Measurements from ENCODE around the gene VSIG10.
"Not testable (repeated sequence)": the region's sequence is repeated elsewhere in the genome, so short reads cannot be mapped to it uniquely, and the experiment has no call there.

VSIG10 gene, protein sequence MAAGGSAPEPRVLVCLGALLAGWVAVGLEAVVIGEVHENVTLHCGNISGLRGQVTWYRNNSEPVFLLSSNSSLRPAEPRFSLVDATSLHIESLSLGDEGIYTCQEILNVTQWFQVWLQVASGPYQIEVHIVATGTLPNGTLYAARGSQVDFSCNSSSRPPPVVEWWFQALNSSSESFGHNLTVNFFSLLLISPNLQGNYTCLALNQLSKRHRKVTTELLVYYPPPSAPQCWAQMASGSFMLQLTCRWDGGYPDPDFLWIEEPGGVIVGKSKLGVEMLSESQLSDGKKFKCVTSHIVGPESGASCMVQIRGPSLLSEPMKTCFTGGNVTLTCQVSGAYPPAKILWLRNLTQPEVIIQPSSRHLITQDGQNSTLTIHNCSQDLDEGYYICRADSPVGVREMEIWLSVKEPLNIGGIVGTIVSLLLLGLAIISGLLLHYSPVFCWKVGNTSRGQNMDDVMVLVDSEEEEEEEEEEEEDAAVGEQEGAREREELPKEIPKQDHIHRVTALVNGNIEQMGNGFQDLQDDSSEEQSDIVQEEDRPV
- 3.8 to 30.3 (median 12.8) reads per million in 18 experiments for total RNA-seq

- peak; percentile 56 to 64 for DNase-seq
Observed at GRCh38 chr12:118103601-118104382, at the start of gene VSIG10. Gene VSIG10 (minus strand): TSS chr12:118104011. CDS start chr12:118103671, 340 bp downstream.

- no peak for DNase-seq
Observed at GRCh38 chr12:118151755-118152154, 47.9 kb upstream of the VSIG10 start.

DNA sequence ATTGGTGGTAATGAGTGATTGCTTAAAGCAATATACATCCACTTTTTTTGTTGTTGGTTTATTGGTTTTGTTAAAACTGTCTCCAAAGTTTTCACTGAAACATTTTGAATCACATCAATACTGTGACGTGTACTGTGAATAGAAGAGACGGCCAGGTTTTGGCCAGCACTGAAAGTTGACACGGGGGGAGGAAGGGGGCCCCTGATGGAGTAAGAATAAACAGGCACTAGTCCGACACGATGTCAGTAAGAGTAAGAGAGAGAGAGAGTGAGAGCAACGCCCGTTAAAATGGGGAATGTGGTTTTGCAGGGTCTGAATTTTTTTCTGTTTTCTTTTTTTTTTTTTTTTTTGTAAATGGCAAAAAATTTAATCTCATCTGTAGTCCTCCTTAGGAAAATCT lies 46.8 kb upstream of the VSIG10 start:
- no peak for DNase-seq

- no peak for DNase-seq
Observed at GRCh38 chr12:118148287-118148686, 44.5 kb upstream of the VSIG10 start.

DNA sequence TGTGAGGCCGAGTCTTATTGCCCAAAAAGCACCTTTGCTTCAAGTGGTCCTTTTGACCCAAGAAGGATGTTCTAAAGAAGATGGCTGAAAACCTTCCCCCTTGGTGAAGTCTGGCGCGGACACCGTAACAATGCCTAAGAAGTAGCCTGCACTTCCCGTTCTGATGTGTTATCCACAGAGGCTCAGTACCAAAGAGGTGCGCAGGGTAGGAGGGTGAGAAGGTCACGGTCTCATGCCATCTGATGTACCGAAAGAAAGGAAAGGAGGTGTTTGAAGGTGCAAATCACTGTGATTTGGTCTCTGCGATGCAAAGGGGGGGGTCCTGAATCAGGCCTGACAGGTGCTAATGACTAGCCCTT lies 42.0 kb upstream of the VSIG10 start:
- DNase-seq: no peak

GRCh38 chr12:118145113-118145797 lies 41.4 kb upstream of the VSIG10 start:
- no peak for DNase-seq

GRCh38 chr12:118144499-118144898 lies 40.7 kb upstream of the VSIG10 start:
- DNase-seq: no peak

- DNase-seq: no peak
Observed at GRCh38 chr12:118140825-118141224, 37.0 kb upstream of the VSIG10 start.

DNA sequence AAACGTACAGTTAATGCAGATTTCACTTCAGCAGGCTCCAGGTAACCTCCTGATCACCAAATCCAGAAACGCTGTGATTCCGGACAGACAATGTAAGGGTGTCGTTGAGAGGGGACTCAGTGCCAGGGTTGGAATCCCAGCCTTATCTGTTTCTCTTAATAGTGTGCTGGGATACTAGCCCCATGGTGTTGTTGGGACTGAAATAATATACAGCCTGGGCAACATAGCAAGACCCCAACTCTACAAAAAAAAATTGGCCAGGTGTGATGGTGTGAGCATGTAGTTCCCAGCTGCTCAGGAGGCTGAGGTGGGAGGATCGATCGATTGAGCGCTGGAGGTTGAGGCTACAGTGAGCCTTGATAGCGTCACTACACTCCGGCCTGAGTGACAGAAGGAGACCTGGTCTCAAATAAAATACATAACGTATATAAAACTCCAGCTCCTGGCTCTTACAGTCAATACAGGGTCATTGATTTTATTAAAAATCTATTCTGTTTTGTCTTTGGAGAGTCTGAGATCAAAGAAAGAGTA lies 33.4 kb upstream of the VSIG10 start:
- no peak for DNase-seq

DNA sequence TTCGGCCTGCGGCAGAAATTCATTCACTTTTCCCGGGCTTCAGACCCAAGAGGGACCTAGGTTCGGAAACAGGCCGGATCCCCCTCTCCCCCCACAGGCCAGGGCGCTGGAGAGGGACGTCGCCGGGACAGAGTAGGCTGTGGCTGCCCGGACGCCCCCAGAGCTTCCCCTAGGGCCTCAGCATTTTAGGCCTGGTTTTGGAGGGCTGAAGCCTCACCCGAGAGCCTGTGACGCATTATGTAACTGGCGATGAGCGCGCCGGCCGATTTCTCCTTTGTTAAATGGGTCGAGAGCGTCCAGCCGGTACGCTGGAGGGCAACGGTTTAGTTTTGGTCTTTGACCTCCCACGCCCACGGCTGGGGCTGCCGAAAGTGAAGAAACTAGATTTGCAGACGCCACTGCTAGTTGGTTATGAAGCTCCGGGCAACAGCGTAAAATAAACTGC lies 32.8 kb upstream of the VSIG10 start:
- peak; percentile 76 to 84 for DNase-seq

DNA sequence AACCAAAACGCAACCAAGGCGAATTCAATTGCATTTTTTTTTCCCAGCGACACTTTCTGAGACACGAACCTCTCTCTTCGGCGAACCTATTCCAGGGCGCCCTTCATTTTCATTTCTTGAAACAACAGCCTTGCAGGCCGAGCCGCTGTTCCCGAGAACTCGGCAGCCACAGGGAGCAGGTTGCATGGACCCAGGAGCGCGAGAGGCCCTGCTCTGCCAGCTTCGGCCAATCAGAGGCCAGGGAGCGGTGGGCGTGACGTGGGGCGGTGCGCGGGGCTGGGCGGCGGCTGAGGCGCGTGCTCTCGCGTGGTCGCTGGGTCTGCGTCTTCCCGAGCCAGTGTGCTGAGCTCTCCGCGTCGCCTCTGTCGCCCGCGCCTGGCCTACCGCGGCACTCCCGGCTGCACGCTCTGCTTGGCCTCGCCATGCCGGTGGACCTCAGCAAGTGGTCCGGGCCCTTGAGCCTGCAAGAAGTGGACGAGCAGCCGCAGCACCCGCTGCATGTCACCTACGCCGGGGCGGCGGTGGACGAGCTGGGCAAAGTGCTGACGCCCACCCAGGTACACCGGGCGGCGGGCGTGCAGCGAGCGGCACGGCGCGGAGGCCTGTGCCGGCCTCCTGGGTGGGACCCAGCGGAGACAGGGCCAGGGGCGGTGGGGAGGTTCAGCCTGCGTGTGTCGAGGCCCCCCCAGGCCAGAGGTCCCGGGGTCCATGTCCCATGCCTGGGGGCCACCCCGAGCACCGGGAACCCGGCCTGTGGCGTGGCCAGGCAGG lies 32.2 kb upstream of the VSIG10 start, which contains the start of gene PEBP1:
TSS of gene PEBP1 (plus strand) at position 337 of the 771 bp plus-strand sequence. CDS start at position 423, 86 bp downstream.
- peak; percentile 85 to 90 for DNase-seq

DNA sequence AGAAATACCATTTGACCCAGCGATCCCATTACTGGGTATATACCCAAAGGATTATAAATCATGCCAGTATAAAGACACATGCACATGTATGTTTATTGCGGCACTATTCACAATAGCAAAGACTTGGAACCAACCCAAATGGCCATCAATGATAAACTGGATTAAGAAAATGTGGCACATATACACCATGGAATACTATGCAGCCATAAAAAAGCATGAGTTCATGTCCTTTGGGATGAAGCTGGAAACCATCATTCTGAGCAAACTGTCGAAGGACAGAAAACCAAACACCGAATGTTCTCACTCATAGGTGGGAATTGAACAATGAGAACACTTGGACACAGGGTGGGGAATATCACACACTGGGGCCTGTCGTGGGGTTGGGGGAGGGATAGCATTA lies 25.6 kb upstream of the VSIG10 start:
- DNase-seq: not testable (repeated sequence)

DNA sequence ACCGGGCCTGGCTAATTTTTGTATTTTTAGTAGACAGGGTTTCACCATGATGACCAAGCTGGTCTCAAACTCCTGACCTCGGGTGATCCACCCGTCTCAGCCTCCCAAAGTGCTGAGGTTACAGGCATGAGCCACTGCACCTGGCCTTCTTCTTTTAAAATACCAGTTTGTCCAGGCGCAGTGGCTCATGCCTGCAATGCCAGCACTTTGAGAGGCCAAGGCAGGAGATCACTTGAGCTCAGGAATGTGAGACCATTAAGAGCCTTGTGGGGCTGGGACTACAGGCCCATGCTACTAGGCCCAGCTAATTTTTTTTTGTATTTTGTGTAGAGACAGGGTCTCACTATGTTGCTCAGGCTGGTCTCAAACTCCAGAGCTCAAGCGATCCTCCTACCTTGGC lies 24.1 kb upstream of the VSIG10 start:
- DNase-seq: no peak

GRCh38 chr12:118126119-118126757 lies 22.4 kb upstream of the VSIG10 start:
- DNase-seq: no peak

DNA sequence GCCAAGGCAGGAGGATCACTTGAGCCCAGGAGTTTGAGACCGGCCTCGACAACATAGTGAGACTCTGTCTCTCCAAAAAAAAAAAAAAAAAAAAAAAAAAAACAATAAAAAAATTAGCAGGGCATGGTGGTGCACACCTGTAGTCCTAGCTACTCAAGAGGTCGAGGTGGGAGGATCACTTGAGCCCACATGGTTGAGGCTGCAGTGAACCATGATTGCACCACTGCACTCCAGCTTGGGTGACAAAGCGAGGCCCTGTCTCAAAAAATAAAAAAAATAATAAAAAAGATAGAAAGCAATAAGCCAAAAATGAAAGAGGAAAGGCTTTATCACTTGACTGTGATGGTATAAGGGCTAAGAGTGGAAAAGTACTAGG lies 21.9 kb upstream of the VSIG10 start:
- no peak for DNase-seq

- no peak for DNase-seq
Observed at GRCh38 chr12:118124333-118124874, 20.6 kb upstream of the VSIG10 start.

DNA sequence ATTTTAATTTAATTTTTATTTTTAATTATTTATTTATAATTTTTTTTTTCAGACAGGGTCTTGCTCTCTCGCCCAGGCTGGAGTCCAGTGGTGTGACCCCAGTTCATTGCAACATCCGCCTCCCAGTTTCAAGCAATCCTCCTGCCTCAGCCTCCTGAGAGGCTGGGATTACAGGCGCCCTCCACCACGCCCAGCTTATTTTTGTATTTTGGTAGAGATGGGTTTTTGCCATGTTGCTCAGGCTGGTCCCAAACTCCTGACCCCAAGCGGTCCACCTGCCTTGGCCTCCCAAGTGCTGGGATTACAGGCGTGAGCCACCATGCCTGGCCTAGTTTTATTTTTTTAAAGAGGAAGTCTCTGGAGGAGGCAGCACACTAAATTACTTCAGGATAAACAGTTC lies 18.5 kb upstream of the VSIG10 start:
- DNase-seq: no peak

GRCh38 chr12:118120579-118121363 lies 17.0 kb upstream of the VSIG10 start:
- DNase-seq: peak; percentile 53 to 73

DNA sequence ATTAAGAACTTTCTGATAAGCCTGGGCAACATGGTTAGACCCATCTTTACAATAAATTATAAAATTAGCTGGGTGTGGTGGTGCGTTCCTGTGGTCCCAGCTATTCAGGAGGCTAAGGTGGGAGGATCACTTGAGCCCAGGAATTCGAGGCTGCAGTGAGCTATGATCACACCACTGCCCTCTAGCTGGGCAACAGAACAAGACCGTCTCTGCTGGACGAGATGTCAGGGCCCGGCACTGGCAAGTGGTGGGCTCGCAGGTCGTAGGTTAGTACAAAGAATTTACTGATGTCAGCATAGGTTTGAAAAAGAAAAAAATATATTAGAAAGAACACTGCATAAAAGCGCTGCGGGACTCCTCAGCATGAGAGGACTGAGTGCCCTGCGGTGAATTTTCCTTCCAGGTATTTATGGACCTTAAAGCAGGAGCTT lies 15.7 kb upstream of the VSIG10 start:
- DNase-seq: no peak

- no peak for DNase-seq
Observed at GRCh38 chr12:118109088-118109487, 5.3 kb upstream of the VSIG10 start.
